NOMO-1 treated with DMSO at 0.1 percent for 48 hours (cell line): ENCODE data around the gene MIA2.
"Not testable (repeated sequence)": the region's sequence is repeated elsewhere in the genome, so short reads cannot be mapped to it uniquely, and the experiment has no call there.

Experiments
- DNase-seq: peaks from one replicate; lab custom pipeline; 2025; ENCODE audit not compliant: unreplicated experiment; lab: John Stamatoyannopoulos, UW

The MIA2 gene

GRCh38 chr14:39231751-39232553 lies 1.8 kb upstream of the MIA2 start:
- DNase-seq: peak; percentile 60

GRCh38 chr14:39232554-39233415 lies 930 bp upstream of the MIA2 start:
- peak; percentile 63 for DNase-seq

DNA sequence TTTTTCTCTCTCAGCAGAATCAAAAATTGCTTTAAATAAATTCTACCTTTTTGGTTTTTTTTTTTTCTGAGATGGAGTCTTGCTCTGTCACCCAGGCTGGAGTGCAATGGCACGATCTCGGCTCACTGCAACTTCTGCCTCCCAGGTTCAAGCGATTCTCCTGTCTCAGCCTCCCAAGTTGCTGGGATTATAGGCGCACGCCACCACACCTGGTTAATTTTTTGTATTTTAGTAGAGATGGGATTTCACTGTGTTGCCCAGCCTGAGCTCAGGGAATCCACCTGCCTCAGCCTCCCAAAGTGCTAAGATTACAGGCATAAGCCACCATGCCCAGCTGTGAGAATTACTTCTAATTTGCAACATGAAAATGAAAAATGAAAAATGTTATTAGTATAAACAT lies 1.3 kb downstream of the MIA2 start:
- not testable (repeated sequence) for DNase-seq

DNA sequence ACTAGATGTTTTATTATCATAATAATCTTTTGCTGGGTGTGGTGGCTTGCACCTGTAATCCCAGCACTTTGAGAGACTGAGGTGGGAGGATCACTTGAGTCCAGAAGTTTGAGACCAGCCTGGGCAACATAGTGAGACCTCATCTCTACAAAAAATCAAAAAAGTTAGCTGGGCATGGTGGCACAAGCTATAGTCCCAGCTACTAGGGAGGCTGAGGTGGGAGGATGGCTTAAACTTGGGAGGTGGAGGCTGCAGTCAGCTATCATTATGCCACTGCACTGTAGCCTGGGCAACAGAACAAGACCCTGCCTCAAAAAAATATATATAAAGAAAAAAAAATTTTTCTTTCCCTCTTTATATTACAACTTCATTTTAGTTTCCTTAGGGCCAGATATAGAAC lies 1.8 kb downstream of the MIA2 start:
- DNase-seq: not testable (repeated sequence)

- no peak for DNase-seq
Observed at GRCh38 chr14:39240769-39241168, 7.1 kb downstream of the MIA2 start.

DNA sequence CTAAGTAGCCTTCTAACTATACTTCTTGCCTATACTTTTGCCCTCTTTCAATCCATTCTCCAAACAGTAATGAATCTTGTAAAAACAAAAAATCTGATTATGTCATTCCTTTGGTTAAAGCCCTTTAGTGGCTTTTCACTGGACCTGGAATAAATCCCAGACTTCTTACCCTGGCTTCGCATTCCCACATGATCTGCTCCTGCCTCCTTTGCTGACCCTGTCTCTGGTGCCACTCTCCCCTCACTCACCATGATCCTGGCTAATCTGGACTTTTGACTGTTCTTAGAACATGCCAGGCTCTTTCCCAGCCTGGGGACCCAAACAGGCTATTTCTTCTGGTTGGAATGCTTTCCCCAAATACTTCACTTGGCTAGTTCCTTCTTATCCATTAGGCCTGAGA lies 7.9 kb downstream of the MIA2 start:
- DNase-seq: no peak

DNA sequence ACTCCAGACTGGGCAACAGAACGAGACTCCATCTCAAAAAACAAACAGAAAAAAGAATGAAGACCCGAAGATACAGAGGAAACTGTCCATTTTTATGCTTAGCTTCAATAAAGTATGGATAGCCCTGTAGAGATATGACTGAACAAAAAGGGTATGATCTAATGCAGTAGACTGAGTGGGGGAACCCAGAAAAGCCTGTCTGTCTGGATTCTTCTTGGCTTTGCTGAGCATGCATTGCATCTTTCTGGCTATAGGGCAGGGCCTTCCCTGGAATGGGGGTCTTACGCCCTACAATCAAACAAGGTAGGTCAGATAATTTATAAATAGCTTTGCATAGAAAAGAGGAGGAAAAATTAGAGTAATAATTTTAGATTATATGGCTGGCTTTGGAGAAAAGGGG lies 10.1 kb downstream of the MIA2 start:
- DNase-seq: no peak

DNA sequence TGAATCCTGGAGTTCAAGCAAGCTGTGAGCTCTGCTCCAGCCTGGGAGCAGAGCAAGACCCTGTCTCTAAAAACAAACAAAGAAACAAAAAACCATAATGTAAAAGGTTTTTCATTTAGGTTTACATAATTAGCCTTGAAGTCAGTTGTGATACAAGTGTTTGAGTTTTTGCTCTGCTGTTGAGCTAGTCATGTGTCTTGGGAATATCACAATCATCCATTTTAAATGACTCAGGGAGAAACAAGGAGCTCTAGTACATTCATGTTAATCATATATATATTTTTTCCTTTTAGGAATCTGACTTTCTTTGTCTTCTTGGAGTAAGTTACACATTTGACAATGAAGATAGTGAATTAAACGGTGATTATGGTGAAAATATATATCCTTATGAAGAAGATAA lies 12.9 kb downstream of the MIA2 start:
- DNase-seq: no peak

DNA sequence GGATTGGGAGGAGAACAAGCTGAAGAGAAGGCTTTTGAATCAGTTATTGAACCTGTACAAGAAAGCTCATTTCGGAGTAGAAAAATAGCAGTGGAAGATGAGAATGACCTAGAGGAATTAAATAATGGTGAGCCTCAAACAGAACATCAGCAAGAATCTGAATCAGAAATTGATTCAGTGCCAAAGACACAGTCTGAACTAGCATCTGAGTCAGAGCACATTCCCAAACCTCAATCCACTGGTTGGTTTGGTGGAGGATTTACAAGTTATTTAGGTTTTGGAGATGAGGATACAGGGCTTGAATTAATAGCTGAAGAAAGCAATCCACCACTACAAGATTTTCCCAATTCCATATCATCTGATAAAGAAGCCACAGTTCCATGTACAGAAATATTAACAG lies 13.5 kb downstream of the MIA2 start:
- DNase-seq: no peak

DNA sequence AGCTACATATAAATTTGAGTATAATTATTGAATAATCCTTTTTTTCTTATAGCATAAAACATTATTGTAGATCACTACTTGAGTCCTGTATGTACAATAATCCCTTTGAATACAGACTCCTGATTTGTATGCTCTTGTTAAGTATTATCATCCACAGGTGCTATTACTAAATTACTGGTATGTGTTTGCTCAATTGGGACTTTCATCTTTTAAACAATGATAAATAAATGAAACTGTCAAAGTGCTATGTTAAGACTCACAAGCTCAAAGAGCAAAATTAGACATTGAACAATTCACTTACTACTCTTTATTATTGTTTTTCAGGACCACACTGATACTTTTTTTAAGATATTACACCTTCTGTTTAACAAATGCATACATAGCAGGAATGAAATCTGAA lies 17.8 kb downstream of the MIA2 start:
- DNase-seq: no peak

DNA sequence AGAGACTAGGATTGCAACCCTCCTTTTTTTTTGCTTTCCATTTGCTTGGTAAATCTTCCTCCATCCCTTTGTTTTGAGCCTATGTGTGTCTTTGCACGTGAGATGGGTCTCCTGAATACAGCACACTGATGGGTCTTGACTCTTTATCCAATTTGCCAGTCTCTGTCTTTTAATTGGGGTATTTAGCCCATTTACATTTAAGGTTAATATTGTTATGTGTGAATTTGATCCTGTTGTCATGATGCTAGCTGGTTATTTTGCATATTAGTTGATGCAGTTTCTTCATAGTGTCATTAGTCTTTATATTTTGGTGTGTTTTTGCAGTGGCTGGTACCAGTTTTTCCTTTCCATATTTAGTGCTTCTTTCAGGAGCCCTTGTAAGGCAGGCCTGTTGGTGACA lies 23.7 kb downstream of the MIA2 start:
- not testable (repeated sequence) for DNase-seq

- DNase-seq: no peak
Observed at GRCh38 chr14:39258782-39259545, 25.2 kb downstream of the MIA2 start.

- not testable (repeated sequence) for DNase-seq
Observed at GRCh38 chr14:39260161-39260560, 26.4 kb downstream of the MIA2 start.

- not testable (repeated sequence) for DNase-seq
Observed at GRCh38 chr14:39262214-39262613, 28.5 kb downstream of the MIA2 start.

DNA sequence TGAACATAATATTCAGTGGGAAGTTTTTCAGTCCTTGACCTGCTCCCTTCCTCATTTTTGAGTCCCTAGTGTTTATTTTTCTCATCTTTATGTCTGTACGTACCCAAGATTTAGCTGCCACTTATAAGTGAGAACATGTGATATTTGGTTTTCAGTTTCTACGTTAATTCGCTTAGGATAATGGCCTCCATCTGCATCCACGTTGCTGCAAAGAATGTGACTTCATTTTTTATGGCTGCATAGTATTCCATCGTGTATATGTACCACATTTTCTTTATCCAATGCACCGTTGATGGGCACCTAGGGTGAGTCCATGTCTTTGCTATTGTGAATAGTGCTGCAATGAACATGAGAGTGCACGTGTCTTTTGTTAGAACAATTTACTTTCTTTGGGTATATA lies 30.3 kb downstream of the MIA2 start:
- no peak for DNase-seq

- peak; percentile 28 for DNase-seq
Observed at GRCh38 chr14:39264558-39264957, 30.8 kb downstream of the MIA2 start.

DNA sequence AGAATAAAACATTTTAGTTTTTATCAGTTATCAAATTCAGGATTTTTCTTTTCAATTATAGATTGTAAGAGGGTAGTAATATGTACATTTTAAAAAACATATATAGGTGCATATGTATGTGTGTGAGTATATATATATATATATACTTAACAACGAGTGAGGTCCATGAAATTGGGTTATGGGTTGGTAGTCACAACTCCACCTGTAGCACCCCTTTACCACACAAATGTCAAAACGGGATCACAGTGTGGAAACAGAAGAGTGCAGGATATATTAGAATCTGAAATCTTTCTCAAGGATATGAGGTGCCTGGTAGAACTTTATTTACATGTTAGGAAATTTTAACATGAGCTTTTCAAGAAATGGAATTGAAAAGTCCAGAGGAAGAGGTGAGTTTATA lies 31.3 kb downstream of the MIA2 start:
- peak; percentile 48 for DNase-seq

DNA sequence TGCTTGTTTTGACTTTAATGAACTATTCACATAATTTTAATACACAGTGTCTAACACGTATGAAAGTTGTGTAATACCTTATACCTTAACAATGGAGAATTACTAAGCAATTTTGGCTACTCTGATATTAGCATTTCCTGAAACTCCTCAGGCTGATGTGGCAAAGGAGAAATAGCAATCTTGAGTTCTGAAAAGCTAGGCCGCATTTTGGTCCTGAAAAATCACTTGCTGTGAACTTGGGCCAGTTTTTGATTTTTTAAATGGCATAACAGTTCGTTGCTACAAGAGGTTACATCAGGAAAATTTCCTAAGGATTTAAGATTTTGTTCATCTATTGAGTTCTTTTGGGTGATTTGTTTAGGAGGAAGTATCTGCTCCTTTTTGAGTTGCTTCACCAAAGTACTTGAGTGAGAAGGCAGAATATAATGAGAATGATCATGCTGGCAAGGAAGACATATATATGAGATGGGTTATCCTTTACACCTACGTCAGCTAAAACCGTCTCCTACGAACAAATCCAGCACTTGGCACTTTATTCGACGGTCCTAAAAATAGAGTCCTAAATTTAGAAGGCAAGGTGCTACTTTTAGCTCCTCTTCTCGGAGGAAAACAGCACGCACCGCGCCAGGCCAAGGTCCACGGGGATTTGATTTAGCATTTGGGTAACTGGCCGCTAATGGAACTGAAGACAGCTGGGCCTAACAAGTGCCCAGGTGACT lies 32.2 kb downstream of the MIA2 start:
- DNase-seq: peak; percentile 52

DNA sequence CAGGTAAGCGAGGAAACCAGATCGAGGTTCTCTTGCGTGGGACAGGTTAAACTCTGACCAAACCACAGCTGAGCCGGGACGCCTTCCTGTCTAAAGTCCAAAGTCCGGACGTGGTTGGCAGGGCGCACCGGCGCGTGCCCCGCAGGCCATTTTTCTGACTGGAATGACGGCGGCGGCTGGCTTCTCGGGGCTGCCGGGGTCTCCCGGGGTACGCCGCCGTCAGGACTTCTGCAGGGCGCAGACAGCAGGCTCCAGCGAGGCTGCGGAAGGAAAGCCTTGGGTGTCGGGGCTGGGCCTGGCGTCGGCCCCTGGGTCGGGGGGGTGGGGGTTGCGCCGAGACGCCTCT lies 32.8 kb downstream of the MIA2 start:
- DNase-seq: peak; percentile 42

- DNase-seq: peak; percentile 81
Observed at GRCh38 chr14:39266871-39267607, 33.3 kb downstream of the MIA2 start.
